NT2/D1 (cell line): ENCODE data around the gene APMAP.

ENCODE experiments used
- SUZ12 ChIP-seq: IDR thresholded peaks from 2 replicates; pipeline ENCODE4 v1.6.1; 2011; ENCODE audit not compliant: insufficient read length, insufficient read depth; ENCODE audit errors: extremely low read depth
- ZNF274 ChIP-seq: IDR thresholded peaks from 2 replicates; pipeline ENCODE4 v1.6.1; 2011; ENCODE audit warnings: mild to moderate bottlenecking, low read depth, low read length

DNA sequence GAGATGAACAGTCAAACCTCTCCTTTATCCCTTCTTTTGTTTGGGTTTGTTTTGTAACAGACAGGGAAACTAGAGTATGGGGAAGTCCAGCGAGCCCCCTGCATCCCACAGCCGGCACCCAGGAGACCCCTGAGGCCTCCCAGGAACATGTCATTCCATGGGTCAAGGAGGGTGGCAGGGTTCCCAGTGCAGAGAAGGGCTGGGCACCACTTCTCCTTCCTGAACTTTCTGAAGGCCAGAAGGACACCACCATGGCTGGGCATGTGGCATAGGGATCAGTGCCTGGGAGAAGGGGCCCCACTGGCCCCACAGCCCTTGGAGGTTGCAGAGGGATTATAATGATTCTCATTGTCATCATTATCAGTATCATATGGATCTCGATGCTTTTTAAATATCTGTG lies 57.4 kb downstream of the APMAP start:
- no peak for TF ChIP-seq SUZ12
- no peak for TF ChIP-seq ZNF274
